K562 (cell line): ENCODE results near the gene ZNF280C. TPM values are rescaled to one million over a fixed set of nuclear protein-coding genes. Genes with fewer than 3 reads are reported as not detected.
A peak's percentile ranks its signal among the peaks of the same experiment; 100 is the strongest.

Source experiments
- BCL6 ChIP-seq: fragments of 250-450 bp; sonication (Bioruptor Pico); IDR thresholded peaks from 2 replicates; pipeline ENCODE4 v1.4.0; 2020
- CBX1 ChIP-seq: sonication (generic); IDR thresholded peaks from 2 replicates; pipeline ENCODE4 v1.6.1; 2016; ENCODE audit warnings: antibody characterized with exemption, low read depth, mild to moderate bottlenecking
- EHMT2 ChIP-seq: fragments of 450-650 bp; IDR thresholded peaks from 2 replicates; pipeline ENCODE4 v1.6.1; 2018; ENCODE audit warnings: antibody characterized with exemption
- HMG20B ChIP-seq: fragments of 250-450 bp; sonication (Bioruptor Pico); IDR thresholded peaks from 2 replicates; pipeline ENCODE4 v1.5.0; 2021; ENCODE audit warnings: mild to moderate bottlenecking
- LARP7 ChIP-seq: fragments of 450-650 bp; IDR thresholded peaks from 2 replicates; pipeline ENCODE4 v1.6.1; 2016
- PCBP1 ChIP-seq: fragments of 200-400 bp; formaldehyde crosslinking; IDR thresholded peaks from 2 replicates; pipeline ENCODE4 v1.6.1; 2018; ENCODE audit warnings: mild to moderate bottlenecking, low read depth, low read length; ENCODE audit not compliant: poor library complexity, severe bottlenecking
- PHB2 ChIP-seq: fragments of 450-650 bp; IDR thresholded peaks from 2 replicates; pipeline ENCODE4 v1.6.1; 2017; ENCODE audit warnings: low read depth
- PML ChIP-seq: IDR thresholded peaks from 2 replicates; pipeline ENCODE4 v1.6.1; 2012; ENCODE audit warnings: low read length, inconsistent platforms
- TBL1XR1 ChIP-seq, 2 experiments: IDR thresholded peaks; 2 replicates each; pipeline ENCODE4 v1.6.1; 2012; ENCODE audit warnings: improper control_type of control experiment in 2 of 2, low read length in 2 of 2, mild to moderate bottlenecking in 1 of 2
- XRCC4 ChIP-seq: IDR thresholded peaks from one replicate; pipeline ENCODE4 v1.6.1; 2011; ENCODE audit not compliant: insufficient read depth, insufficient read length; ENCODE audit errors: extremely low read depth
- ZBED1 ChIP-seq: IDR thresholded peaks from 2 replicates; pipeline ENCODE4 v1.6.1; 2014
- ZNF124 ChIP-seq: sonication (generic); formaldehyde crosslinking; IDR thresholded peaks from 2 replicates; pipeline ENCODE4 v1.8.1; 2022; ENCODE audit warnings: missing genetic modification reagents
- ZNF165 ChIP-seq: fragments of 250-450 bp; sonication (Bioruptor Pico); IDR thresholded peaks from 2 replicates; pipeline ENCODE4 v1.4.0; 2020; ENCODE audit warnings: borderline replicate concordance
- ZNF224 ChIP-seq: sonication (generic); formaldehyde crosslinking; IDR thresholded peaks from 2 replicates; pipeline ENCODE4 v1.8.0; 2022; ENCODE audit warnings: mild to moderate bottlenecking, missing genetic modification reagents
- ZNF232 ChIP-seq: sonication (generic); formaldehyde crosslinking; IDR thresholded peaks from 2 replicates; pipeline ENCODE4 v1.8.0; 2022; ENCODE audit warnings: mild to moderate bottlenecking, missing genetic modification reagents
- ZNF584 ChIP-seq: fragments of 200-800 bp; sonication (Bioruptor generic); IDR thresholded peaks from 2 replicates; pipeline ENCODE4 v1.6.1; 2016; ENCODE audit warnings: low read depth, mild to moderate bottlenecking, missing genetic modification characterization, missing compliant biosample characterization
- polyA plus RNA-seq, 8 experiments: library from polyadenylated mRNA; depleted of rRNA in 4 of 8; stranded (reverse) in 5 of 8; unstranded in 3 of 8; fragments of >200 nt; fragmentation: Nextera tagmentation in 2 of 8; fragmentation: Illumina TruSeq in 1 of 8; extraction: Ambion mirVana in 2 of 8; extraction: Trizol in 1 of 8; gene quantifications; 2 replicates each; pipeline versions ENCODE4 v1.2.1 to v1.2.3, GENCODE V29; 2011 to 2014; ENCODE audit warnings: inconsistent platforms in 1 of 8, missing spikeins in 1 of 8
- total RNA-seq, 7 experiments: library from RNA; depleted of rRNA in 6 of 7; stranded (reverse); fragments of >200 nt in 6 of 7; fragmentation: Illumina TruSeq in 2 of 7; extraction: Trizol in 2 of 7; gene quantifications; 2 replicates each; pipeline versions ENCODE4 v1.2.1 to v1.2.3, GENCODE V29; 2011 to 2021; ENCODE audit warnings: low replicate concordance in 1 of 7
- TF ChIP-seq, protein P1 (sequence below): fragments of 250-450 bp; sonication (Bioruptor Pico); IDR thresholded peaks from 2 replicates; pipeline ENCODE4 v1.4.0; 2020
- TF ChIP-seq, protein P2 (sequence below), 2 experiments: fragments of 450-650 bp in 1 of 2; sonication (generic) in 1 of 2; formaldehyde crosslinking; conservative IDR thresholded peaks; 2 replicates each; pipeline versions ENCODE4 v1.4.0 to v1.8.1; 2020 to 2022; ENCODE audit warnings: mild to moderate bottlenecking in 1 of 2, missing genetic modification reagents in 1 of 2
- TF ChIP-seq, protein P3 (sequence below): fragments of 150-350 bp; conservative IDR thresholded peaks from 2 replicates; pipeline ENCODE4 v1.6.1; 2014; ENCODE audit warnings: low read length

ZNF280C gene
- total and polyA plus RNA-seq, 9 of the 15 experiments (the other 6 are each of a cell fraction or from before 2014, with no cell fraction given): 1.6 to 8.3 (median 4.4) TPM

DNA sequence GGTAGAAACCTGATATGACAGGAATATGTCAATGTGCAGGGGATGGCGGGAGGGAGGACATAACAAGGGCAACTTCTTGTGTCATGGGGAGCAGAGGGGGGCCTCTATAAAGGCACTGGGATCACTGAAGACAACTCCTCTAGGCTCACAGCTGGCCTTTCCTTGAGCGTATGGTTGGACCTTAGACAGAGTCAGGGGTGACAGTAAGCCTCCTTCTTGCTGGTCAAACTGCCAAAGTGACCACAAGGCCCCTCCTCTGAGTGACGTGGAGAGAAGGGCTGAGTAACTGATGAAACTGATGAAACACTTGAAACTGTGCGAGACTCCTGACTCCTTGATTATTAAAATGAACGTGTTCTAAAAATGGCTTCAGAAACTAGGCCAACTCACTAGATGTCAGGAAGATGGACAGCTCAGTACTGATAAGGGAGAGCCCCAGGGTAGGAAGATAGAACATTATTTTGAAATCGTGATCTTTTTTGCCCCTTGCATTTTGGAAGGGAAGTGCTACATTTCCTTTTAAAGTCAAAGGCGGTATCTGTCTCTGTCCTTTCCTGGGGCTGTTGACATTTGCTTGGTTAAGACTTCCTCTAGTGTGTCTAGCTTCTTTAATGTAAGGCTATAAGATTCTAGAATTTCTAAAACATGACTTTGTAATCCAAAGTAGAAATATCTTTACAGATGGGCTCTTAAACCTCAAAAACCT lies 95.4 kb downstream of the ZNF280C start (continued):
- TF ChIP-seq, protein P1, sequence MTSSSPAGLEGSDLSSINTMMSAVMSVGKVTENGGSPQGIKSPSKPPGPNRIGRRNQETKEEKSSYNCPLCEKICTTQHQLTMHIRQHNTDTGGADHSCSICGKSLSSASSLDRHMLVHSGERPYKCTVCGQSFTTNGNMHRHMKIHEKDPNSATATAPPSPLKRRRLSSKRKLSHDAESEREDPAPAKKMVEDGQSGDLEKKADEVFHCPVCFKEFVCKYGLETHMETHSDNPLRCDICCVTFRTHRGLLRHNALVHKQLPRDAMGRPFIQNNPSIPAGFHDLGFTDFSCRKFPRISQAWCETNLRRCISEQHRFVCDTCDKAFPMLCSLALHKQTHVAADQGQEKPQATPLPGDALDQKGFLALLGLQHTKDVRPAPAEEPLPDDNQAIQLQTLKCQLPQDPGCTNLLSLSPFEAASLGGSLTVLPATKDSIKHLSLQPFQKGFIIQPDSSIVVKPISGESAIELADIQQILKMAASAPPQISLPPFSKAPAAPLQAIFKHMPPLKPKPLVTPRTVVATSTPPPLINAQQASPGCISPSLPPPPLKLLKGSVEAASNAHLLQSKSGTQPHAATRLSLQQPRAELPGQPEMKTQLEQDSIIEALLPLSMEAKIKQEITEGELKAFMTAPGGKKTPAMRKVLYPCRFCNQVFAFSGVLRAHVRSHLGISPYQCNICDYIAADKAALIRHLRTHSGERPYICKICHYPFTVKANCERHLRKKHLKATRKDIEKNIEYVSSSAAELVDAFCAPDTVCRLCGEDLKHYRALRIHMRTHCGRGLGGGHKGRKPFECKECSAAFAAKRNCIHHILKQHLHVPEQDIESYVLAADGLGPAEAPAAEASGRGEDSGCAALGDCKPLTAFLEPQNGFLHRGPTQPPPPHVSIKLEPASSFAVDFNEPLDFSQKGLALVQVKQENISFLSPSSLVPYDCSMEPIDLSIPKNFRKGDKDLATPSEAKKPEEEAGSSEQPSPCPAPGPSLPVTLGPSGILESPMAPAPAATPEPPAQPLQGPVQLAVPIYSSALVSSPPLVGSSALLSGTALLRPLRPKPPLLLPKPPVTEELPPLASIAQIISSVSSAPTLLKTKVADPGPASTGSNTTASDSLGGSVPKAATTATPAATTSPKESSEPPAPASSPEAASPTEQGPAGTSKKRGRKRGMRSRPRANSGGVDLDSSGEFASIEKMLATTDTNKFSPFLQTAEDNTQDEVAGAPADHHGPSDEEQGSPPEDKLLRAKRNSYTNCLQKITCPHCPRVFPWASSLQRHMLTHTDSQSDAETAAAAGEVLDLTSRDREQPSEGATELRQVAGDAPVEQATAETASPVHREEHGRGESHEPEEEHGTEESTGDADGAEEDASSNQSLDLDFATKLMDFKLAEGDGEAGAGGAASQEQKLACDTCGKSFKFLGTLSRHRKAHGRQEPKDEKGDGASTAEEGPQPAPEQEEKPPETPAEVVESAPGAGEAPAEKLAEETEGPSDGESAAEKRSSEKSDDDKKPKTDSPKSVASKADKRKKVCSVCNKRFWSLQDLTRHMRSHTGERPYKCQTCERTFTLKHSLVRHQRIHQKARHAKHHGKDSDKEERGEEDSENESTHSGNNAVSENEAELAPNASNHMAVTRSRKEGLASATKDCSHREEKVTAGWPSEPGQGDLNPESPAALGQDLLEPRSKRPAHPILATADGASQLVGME (CRISPR knock-in tag): no peak
- no peak for TF ChIP-seq CBX1
- no peak for TF ChIP-seq PCBP1
- TF ChIP-seq BCL6 (CRISPR knock-in tag): no peak
- TF ChIP-seq, protein P2, sequence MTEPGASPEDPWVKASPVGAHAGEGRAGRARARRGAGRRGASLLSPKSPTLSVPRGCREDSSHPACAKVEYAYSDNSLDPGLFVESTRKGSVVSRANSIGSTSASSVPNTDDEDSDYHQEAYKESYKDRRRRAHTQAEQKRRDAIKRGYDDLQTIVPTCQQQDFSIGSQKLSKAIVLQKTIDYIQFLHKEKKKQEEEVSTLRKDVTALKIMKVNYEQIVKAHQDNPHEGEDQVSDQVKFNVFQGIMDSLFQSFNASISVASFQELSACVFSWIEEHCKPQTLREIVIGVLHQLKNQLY (CRISPR knock-in tag; conservative IDR thresholded peaks at IDR 0.05): no peak
- no peak; the same call in 1 of the 2 replicates for TF ChIP-seq PML
- no peak for TF ChIP-seq ZNF224 (CRISPR knock-in tag)
- 0 out of 2 replicates have a peak, but pooled peaks have one; percentile 13 for TF ChIP-seq ZNF584
- TF ChIP-seq ZNF232: no peak
- no peak for TF ChIP-seq ZBED1
- TF ChIP-seq ZNF124: no peak
- no peak for TF ChIP-seq LARP7
- no peak for TF ChIP-seq PHB2
- TF ChIP-seq XRCC4: no peak
- TF ChIP-seq TBL1XR1 (IDR thresholded peaks at IDR 0.05; ENCODE audit: low read length in 2 of 2): peak in 1 of 2 experiments; percentile 39; a peak in 1 of 4 replicates
- TF ChIP-seq ZNF165 (CRISPR knock-in tag): no peak
- no peak for TF ChIP-seq EHMT2
- TF ChIP-seq, protein P3, sequence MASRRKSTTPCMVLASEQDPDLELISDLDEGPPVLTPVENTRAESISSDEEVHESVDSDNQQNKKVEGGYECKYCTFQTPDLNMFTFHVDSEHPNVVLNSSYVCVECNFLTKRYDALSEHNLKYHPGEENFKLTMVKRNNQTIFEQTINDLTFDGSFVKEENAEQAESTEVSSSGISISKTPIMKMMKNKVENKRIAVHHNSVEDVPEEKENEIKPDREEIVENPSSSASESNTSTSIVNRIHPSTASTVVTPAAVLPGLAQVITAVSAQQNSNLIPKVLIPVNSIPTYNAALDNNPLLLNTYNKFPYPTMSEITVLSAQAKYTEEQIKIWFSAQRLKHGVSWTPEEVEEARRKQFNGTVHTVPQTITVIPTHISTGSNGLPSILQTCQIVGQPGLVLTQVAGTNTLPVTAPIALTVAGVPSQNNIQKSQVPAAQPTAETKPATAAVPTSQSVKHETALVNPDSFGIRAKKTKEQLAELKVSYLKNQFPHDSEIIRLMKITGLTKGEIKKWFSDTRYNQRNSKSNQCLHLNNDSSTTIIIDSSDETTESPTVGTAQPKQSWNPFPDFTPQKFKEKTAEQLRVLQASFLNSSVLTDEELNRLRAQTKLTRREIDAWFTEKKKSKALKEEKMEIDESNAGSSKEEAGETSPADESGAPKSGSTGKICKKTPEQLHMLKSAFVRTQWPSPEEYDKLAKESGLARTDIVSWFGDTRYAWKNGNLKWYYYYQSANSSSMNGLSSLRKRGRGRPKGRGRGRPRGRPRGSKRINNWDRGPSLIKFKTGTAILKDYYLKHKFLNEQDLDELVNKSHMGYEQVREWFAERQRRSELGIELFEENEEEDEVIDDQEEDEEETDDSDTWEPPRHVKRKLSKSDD: no peak
- no peak for TF ChIP-seq HMG20B (CRISPR knock-in tag)
